Cardiac muscle cell (in vitro differentiated cells and primary cell): Measurements from ENCODE around the gene PLOD2. TPM values are rescaled to one million over a fixed set of nuclear protein-coding genes. Genes with fewer than 3 reads are reported as not detected.
A peak's percentile ranks its signal among the peaks of the same experiment; 100 is the strongest.

ENCODE experiments used
- DNase-seq, 2 donors: peaks; one replicate each; pipeline versions ENCODE4 v3.0.0 to v3.0.0-alpha.2; 2010 to 2017; ENCODE audit warnings: low read depth in 1 of 2, low spot score in 1 of 2
- H3K27ac ChIP-seq: fragments of 200-600 bp; sonication (generic); 2 replicates; pipeline ENCODE4 v1.5.1; 2016
- H3K27me3 ChIP-seq: fragments of 200-600 bp; sonication (generic); 2 replicates; pipeline ENCODE4 v1.6.0; 2016; ENCODE audit warnings: control low read depth
- H3K36me3 ChIP-seq: fragments of 200-600 bp; sonication (generic); 2 replicates; pipeline ENCODE4 v1.5.1; 2016; ENCODE audit warnings: control low read depth
- H3K4me1 ChIP-seq: fragments of 200-600 bp; sonication (generic); 2 replicates; pipeline ENCODE4 v1.8.1; 2017; ENCODE audit warnings: low read depth, mild to moderate bottlenecking, mixed run types
- H3K4me3 ChIP-seq: fragments of 200-600 bp; sonication (generic); 2 replicates; pipeline ENCODE4 v1.5.1; 2016; ENCODE audit warnings: mild to moderate bottlenecking
- H3K9me3 ChIP-seq: fragments of 200-600 bp; sonication (generic); 2 replicates; pipeline ENCODE4 v1.5.1; 2017; ENCODE audit warnings: low read depth, mild to moderate bottlenecking, control low read depth
- CTCF ChIP-seq: IDR thresholded peaks from 2 replicates; pipeline ENCODE4 v1.5.1; 2012; ENCODE audit warnings: low read depth, mild to moderate bottlenecking, low read length
- polyA plus RNA-seq: library from polyadenylated mRNA; unstranded; fragments of >200 nt; fragmentation: Nextera tagmentation; extraction: Ambion mirVana; gene quantifications from 2 replicates; pipeline ENCODE4 v1.2.1, GENCODE V29; 2016
- total RNA-seq: library from RNA; depleted of rRNA; stranded (reverse); fragments of >200 nt; gene quantifications from 2 replicates; pipeline ENCODE4 v1.2.3, GENCODE V29; 2016

PLOD2 gene
- total and polyA plus RNA-seq, 2 experiments from 2014 or later: 82.1 to 108 TPM

- no peaks in the 10 kb centered on the region for H3K27me3 ChIP-seq
- TF ChIP-seq CTCF: no peak
- H3K36me3 ChIP-seq: peaks cover 3% of the 10 kb centered on the region
- H3K4me3 ChIP-seq: peak overlapping the region; percentile 7
- peak overlapping the region; percentile 82 for H3K27ac ChIP-seq
- no peaks in the 10 kb centered on the region for H3K9me3 ChIP-seq
- no peak for DNase-seq
- H3K4me1 ChIP-seq: peaks cover 76% of the 10 kb centered on the region
Measured at GRCh38 chr3:146154316-146154715, 6.7 kb downstream of the PLOD2 start.

- Histone ChIP-seq H3K9me3 (no peaks in the 10 kb centered on the region), H3K27ac (peak overlapping the region; percentile 82), H3K4me1 (peaks cover 78% of the 10 kb centered on the region), H3K36me3 (peaks cover 3% of the 10 kb centered on the region), H3K27me3 (no peaks in the 10 kb centered on the region), H3K4me3 (peak overlapping the region; percentile 7)
- no peak for DNase-seq
- TF ChIP-seq CTCF: no peak
Measured at GRCh38 chr3:146153429-146153828, 7.6 kb downstream of the PLOD2 start.

- Histone ChIP-seq H3K27me3 (no peaks in the 10 kb centered on the region), H3K4me1 (peaks cover 77% of the 10 kb centered on the region), H3K36me3 (peaks cover 3% of the 10 kb centered on the region), H3K4me3 (no peak overlapping the region), H3K9me3 (no peaks in the 10 kb centered on the region), H3K27ac (peak overlapping the region; percentile 82)
- no peak for DNase-seq
- TF ChIP-seq CTCF: no peak
Measured at GRCh38 chr3:146152834-146153233, 8.2 kb downstream of the PLOD2 start.

GRCh38 chr3:146148468-146148931, 12.5 kb downstream of the PLOD2 start:
- Histone ChIP-seq H3K27me3 (no peaks in the 10 kb centered on the region), H3K4me1 (peaks cover 65% of the 10 kb centered on the region), H3K27ac (peak overlapping the region; percentile 27), H3K4me3 (no peak overlapping the region), H3K36me3 (peaks cover 3% of the 10 kb centered on the region), H3K9me3 (no peaks in the 10 kb centered on the region)
- DNase-seq: peak in 1 of 2 donors; percentile 68
- peak; percentile 47 for TF ChIP-seq CTCF

GRCh38 chr3:146145642-146146041, 15.3 kb downstream of the PLOD2 start:
- Histone ChIP-seq H3K9me3 (no peaks in the 10 kb centered on the region), H3K36me3 (no peaks in the 10 kb centered on the region), H3K4me1 (peaks cover 75% of the 10 kb centered on the region), H3K27me3 (no peaks in the 10 kb centered on the region), H3K4me3 (no peak overlapping the region), H3K27ac (peak overlapping the region; percentile 7)
- no peak for TF ChIP-seq CTCF
- DNase-seq: no peak
